ENCODE results near the gene WWC2.
A peak's percentile ranks its signal among the peaks of the same experiment; 100 is the strongest.

WWC2 gene

GRCh38 chr4:183266371-183266770 lies 167.3 kb downstream of the WWC2 start:
- TF ChIP-seq, protein P1, sequence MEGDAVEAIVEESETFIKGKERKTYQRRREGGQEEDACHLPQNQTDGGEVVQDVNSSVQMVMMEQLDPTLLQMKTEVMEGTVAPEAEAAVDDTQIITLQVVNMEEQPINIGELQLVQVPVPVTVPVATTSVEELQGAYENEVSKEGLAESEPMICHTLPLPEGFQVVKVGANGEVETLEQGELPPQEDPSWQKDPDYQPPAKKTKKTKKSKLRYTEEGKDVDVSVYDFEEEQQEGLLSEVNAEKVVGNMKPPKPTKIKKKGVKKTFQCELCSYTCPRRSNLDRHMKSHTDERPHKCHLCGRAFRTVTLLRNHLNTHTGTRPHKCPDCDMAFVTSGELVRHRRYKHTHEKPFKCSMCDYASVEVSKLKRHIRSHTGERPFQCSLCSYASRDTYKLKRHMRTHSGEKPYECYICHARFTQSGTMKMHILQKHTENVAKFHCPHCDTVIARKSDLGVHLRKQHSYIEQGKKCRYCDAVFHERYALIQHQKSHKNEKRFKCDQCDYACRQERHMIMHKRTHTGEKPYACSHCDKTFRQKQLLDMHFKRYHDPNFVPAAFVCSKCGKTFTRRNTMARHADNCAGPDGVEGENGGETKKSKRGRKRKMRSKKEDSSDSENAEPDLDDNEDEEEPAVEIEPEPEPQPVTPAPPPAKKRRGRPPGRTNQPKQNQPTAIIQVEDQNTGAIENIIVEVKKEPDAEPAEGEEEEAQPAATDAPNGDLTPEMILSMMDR (IDR thresholded peaks at IDR 0.05) = no peak

DNA sequence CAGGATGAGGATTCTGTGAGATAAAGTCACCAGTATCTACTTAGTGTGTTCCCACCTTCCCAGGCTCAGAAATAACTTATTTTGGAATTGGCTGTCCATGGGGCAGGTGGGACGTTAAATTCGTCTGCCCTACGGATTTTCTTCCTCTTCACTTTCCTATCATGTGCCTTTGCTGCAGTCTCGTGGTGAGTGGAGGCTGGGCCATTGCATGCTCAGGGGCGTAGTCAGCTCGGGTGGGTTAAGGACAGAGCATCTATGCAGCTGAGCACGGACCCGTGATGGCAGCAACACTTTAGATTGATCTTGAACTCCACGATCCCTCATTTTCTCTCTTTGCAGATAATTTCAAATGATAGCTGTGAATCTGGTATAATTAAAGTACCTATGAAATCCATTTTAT lies 169.5 kb downstream of the WWC2 start:
- H3K4me3 Mint-ChIP-seq = no peak overlapping the region
- no peak overlapping the region for H3K27ac Mint-ChIP-seq
- peaks cover 6% of the 10 kb centered on the region for H3K4me1 Mint-ChIP-seq
- no peak for DNase-seq
- TF ChIP-seq, protein P1 (IDR thresholded peaks at IDR 0.05) = no peak
- no peaks in the 10 kb centered on the region for H3K27me3 Mint-ChIP-seq (ENCODE audit: low read depth, poor library complexity)
- H3K36me3 Mint-ChIP-seq (ENCODE audit: low read depth) = peaks cover 85% of the 10 kb centered on the region
- peaks cover 2% of the 10 kb centered on the region for H3K9me3 Mint-ChIP-seq

More at GRCh38 chr4:183266371-183266770, 167.3 kb downstream of the WWC2 start:
- Mint-ChIP-seq H3K27me3 (ENCODE audit: low read depth, poor library complexity) (no peaks in the 10 kb centered on the region), H3K27ac (no peak overlapping the region), H3K4me1 (peaks cover 22% of the 10 kb centered on the region), H3K4me3 (no peak overlapping the region), H3K36me3 (ENCODE audit: low read depth) (peaks cover 73% of the 10 kb centered on the region), H3K9me3 (no peaks in the 10 kb centered on the region)
- DNase-seq = no peak

- Mint-ChIP-seq H3K4me3 (no peak overlapping the region), H3K27me3 (ENCODE audit: low read depth, poor library complexity) (no peaks in the 10 kb centered on the region), H3K27ac (no peak overlapping the region), H3K9me3 (peaks cover 33% of the 10 kb centered on the region), H3K4me1 (no peaks in the 10 kb centered on the region), H3K36me3 (ENCODE audit: low read depth) (peaks cover 89% of the 10 kb centered on the region)
- DNase-seq = no peak
- TF ChIP-seq, protein P1 (IDR thresholded peaks at IDR 0.05) = no peak
Measured at GRCh38 chr4:183272384-183272783, 173.3 kb downstream of the WWC2 start.

DNA sequence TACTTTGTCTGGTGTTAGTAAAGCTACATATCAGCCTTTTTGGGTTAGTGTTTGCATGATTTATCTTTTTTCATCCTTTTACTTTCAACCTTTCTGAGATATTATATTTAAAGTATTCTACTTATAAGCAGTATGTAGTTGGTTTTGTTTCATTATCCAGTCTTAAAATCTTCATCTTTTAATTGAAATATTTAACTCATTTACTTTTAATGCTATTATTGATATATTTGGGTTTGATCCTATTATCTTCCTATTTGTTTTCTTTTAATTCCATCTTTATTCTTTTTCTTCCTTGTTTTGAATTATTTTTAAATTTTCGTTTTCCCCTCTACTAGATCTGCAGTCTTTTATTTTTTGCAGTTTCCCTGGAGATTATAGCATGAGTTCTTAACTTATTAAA lies 177.0 kb downstream of the WWC2 start:
- TF ChIP-seq, protein P1 (IDR thresholded peaks at IDR 0.05) = no peak
- H3K27ac Mint-ChIP-seq = no peak overlapping the region
- DNase-seq = no peak
- H3K27me3 Mint-ChIP-seq (ENCODE audit: low read depth, poor library complexity) = no peaks in the 10 kb centered on the region
- peaks cover 33% of the 10 kb centered on the region for H3K9me3 Mint-ChIP-seq
- no peaks in the 10 kb centered on the region for H3K4me1 Mint-ChIP-seq
- H3K4me3 Mint-ChIP-seq = no peak overlapping the region
- peaks cover 79% of the 10 kb centered on the region for H3K36me3 Mint-ChIP-seq (ENCODE audit: low read depth)

GRCh38 chr4:183284258-183284785 lies 185.3 kb downstream of the WWC2 start:
- peak overlapping the region; percentile 26 for H3K27ac Mint-ChIP-seq
- no peaks in the 10 kb centered on the region for H3K4me1 Mint-ChIP-seq
- TF ChIP-seq, protein P1 (IDR thresholded peaks at IDR 0.05) = no peak
- no peak overlapping the region for H3K4me3 Mint-ChIP-seq
- peaks cover 3% of the 10 kb centered on the region for H3K27me3 Mint-ChIP-seq (ENCODE audit: low read depth, poor library complexity)
- no peaks in the 10 kb centered on the region for H3K9me3 Mint-ChIP-seq
- DNase-seq = no peak
- H3K36me3 Mint-ChIP-seq (ENCODE audit: low read depth) = peaks cover 72% of the 10 kb centered on the region

GRCh38 chr4:183284965-183285364 lies 185.9 kb downstream of the WWC2 start:
- no peaks in the 10 kb centered on the region for H3K4me1 Mint-ChIP-seq
- peaks cover 72% of the 10 kb centered on the region for H3K36me3 Mint-ChIP-seq (ENCODE audit: low read depth)
- H3K9me3 Mint-ChIP-seq = no peaks in the 10 kb centered on the region
- no peak overlapping the region for H3K4me3 Mint-ChIP-seq
- DNase-seq = no peak
- peaks cover 3% of the 10 kb centered on the region for H3K27me3 Mint-ChIP-seq (ENCODE audit: low read depth, poor library complexity)
- no peak overlapping the region for H3K27ac Mint-ChIP-seq
- TF ChIP-seq, protein P1 (IDR thresholded peaks at IDR 0.05) = no peak

All from nephron progenitor cell (in vitro differentiated cells).